Endothelial cell of umbilical vein (primary cell): ENCODE measurements around the gene CLASRP.

Experiments used
- CTCF ChIP-seq, 2 donors: IDR thresholded peaks; 1 replicate in 1 of 2; 2 replicates in 1 of 2; pipeline ENCODE4 v1.5.1; 2011; ENCODE audit warnings: low read length in 2 of 2, mild to moderate bottlenecking in 2 of 2, moderate library complexity in 2 of 2, control low read depth in 1 of 2, inconsistent platforms in 1 of 2, low read depth in 1 of 2; ENCODE audit not compliant: insufficient read depth in 1 of 2; ENCODE audit errors: extremely low read depth in 1 of 2
- POLR2A ChIP-seq: IDR thresholded peaks from 2 replicates; pipeline ENCODE4 v1.6.1; 2012; ENCODE audit warnings: low read depth, mild to moderate bottlenecking, control low read depth, low read length
- POLR2AphosphoS5 ChIP-seq: IDR thresholded peaks from 2 replicates; pipeline ENCODE4 v1.6.1; 2012; ENCODE audit warnings: low read depth, mild to moderate bottlenecking, control low read depth, low read length, moderate library complexity; ENCODE audit not compliant: insufficient read depth

GRCh38 chr19:45027371-45027770 is 11.5 kb upstream of the CLASRP start:
- no peak for TF ChIP-seq CTCF (IDR thresholded peaks at IDR 0.05; ENCODE audit: extremely low read depth in 1 of 2, insufficient read depth in 1 of 2, low read depth in 1 of 2, low read length in 2 of 2)
- no peak for TF ChIP-seq POLR2AphosphoS5
- no peak for TF ChIP-seq POLR2A
